ENCODE results near the gene NHLRC4. TPM values are rescaled to one million over a fixed set of nuclear protein-coding genes. Genes with fewer than 3 reads are reported as not detected.
"Not testable (repeated sequence)": the region's sequence is repeated elsewhere in the genome, so short reads cannot be mapped to it uniquely, and the experiment has no call there.

The NHLRC4 gene
- total RNA-seq, 1 donor from 2014 or later, result 0.31 TPM

- DNase-seq, result peak; percentile 53
These were observed 17.2 kb downstream of the NHLRC4 start for GRCh38 chr16:583815-584591.

GRCh38 chr16:585351-585750 is 18.5 kb downstream of the NHLRC4 start:
- DNase-seq, result no peak

DNA sequence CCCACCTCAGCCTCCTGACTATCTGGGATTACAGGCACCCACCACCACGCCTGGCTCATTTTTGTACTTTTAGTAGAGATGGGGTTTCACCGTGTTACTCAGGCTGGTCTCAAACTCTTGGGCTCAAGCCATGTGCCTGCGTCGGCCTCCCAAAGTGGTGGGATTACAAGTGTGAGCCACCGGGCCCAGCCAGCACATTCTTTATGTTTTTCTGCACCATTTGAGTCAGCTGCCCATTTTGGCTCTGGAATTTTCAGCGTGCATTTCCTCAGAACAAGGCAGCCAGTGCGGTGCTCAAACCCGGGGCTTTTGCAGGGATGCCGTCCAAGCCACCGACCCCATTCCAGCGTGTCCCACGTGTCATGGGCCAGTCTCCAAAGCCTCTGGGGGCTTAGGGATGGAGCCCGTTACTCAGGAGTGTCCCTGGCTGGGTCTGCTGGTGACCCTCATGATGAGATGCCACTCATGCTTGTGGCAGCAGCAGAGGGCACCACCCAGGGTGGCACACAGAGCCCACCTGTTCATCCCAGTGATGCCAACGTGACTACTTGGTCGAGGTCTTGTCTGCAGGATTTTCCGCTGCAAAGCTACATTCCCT is 19.3 kb downstream of the NHLRC4 start:
- no peak for DNase-seq

GRCh38 chr16:586645-587590 is 20.1 kb downstream of the NHLRC4 start:
- no peak for DNase-seq

DNA sequence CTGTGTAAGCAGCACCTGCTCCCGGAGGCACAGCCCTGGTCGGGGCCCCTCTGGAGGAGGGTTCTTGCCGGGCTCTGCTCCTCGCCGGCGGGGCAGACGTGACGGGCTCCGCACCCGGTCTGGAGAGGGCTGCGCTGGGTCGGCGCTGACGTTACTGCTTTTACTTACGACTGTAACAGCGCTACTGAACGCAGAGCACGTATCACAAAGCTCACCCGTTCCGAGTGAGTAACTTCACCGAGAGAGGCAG is 21.8 kb downstream of the NHLRC4 start:
- no peak for DNase-seq

DNA sequence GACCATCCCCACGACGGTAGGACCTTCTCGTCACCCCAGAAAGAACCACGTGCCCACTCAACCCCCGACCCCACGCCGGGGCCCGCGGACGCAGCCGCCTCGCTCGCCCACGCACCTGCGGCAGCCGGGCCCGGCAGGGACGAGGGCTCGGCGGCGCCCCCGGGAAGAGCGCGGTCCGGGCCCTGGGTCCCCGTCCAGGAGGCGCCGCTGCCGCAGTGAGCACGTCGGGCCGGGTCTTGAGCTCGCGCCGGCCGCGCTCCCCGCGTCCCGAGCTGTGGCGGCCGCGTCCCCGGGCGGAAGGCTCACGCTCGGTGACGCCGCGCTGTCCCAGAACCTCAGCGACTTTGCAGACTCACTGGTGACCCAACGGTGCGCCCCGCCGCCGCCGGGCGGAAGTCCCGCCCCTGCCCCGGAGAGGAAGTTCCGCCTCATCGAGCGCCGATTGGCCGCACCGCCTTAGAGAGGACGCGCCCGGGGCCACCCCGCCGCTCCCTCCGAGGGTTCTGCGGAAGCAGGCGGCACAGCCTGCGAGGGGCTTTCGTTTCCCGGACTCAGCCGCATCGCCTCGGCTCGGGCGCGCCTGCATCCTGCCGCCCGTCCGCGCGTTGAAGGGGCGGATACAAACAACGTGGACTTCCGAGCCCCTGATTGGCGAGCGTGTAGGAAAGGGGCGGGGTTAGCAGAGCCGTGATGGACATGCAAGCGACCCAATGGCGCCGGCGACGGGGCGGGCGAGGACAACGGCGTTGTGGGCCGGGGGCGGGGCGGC is 22.3 kb downstream of the NHLRC4 start:
- peak; percentile 99 for DNase-seq

DNA sequence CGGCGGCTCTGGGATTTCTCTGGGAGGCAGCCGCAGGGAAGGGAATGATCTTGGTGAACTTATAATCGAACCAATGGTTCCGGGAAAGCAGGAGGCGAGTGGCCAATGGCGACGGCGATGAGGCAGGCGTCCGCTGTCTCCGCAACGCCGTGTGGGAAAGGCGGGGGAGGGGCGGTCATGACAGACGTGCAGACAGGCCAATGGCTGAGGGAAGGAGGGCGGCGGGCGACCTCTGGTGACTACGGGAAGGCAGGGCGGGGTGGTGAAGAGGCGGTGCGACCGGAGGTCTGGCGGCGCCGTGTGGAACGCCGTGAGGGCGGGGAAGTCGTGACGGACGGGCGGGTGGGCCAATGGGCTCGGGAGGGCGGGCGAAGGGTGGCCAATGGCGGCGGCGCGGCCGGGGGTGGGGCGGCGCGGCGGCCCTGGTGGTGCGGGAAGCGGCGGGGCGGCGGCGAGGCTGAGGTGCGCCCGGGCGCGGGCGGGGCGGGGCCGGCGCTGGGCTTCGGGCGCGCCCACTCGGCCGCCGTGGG is 22.9 kb downstream of the NHLRC4 start, which contains the start of gene RAB40C:
Gene RAB40C, plus strand, starts transcription at position 409 of the 530 bp plus-strand sequence. CDS start 226 bp downstream, outside the sequence.
- DNase-seq, result peak; percentile 99

- DNase-seq, result no peak
These were observed 23.5 kb downstream of the NHLRC4 start for GRCh38 chr16:590188-590814.

- no peak for DNase-seq
These were observed 24.0 kb downstream of the NHLRC4 start for GRCh38 chr16:590815-591200.

DNA sequence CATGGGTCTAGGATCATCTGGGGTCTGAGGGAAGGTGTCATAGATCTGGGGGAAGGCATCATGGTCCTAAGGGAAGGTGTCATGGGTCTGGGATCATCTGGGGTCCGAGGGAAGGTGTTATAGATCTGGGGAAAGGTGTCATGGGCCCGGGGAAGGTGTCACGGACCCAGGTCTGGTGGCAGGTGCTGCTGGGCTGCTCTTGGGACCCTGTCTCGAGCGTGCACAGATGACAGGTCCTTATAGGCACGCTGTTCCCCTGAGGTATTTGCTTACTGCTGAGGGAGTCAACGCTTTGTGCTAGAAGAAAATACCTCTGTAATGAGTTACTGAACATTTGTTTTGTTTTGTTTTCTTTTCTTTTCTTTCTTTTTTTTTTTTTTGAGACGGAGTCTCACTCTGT is 24.4 kb downstream of the NHLRC4 start:
- no peak for DNase-seq

GRCh38 chr16:591892-592517 is 25.2 kb downstream of the NHLRC4 start:
- DNase-seq, result no peak

DNA sequence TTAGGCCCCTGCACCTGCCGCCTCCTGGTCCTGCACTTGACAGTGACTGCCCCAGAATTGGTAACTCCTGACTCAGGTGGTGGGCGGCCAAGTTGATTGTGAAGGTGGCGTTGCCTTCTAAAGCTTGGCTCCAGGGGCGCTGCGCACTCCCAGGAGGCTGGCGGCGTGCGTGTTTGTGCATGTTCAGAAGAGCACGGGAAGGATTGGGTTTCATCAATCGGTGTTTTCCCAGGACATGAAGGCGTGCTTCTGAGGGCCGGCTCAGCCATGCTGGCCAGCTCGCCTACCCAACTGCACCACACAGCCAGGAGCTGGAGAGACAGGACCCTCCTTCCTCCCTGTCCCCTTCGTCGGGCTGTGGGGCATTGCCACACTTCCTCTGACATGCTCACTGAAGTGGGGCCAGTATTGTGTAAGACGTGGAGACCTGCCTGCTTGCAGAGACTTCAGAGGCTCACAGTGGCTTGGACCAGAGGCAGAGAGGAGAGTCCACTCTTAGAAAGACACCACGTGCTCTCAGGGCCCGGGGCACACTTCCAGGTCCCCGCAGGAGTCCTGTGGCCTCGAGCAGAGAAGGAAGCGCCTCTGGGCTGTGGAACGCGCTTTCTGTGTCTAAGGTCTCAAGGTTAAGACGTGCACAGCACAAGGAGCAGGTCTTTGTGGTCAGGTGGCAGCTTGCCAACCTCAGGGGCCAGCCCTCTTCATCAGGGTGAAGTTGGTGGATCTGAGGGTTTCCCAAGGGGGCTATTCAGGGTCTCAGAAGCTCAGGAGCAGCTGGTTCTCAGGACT is 25.9 kb downstream of the NHLRC4 start:
- DNase-seq, result peak; percentile 58

DNA sequence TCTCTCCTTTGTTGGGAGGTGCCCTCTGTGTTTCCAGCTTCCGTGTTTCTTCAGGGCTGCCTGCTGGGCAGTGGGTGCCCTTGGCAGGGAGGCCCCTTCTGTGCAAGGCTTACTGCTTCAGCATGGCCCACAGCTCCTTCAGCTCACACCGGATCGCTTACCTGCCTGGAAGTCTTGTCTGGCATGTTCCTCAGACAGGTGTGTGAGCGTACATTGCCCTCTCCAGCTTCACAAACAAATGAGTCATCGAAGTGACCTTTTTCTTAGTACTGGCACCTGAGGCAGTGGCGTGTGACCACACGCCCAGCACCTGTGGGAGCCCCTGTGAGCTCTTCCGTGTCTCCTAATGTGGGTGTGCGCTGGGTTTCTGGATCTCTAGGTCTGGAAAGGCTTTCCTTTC is 26.6 kb downstream of the NHLRC4 start:
- no peak for DNase-seq

DNA sequence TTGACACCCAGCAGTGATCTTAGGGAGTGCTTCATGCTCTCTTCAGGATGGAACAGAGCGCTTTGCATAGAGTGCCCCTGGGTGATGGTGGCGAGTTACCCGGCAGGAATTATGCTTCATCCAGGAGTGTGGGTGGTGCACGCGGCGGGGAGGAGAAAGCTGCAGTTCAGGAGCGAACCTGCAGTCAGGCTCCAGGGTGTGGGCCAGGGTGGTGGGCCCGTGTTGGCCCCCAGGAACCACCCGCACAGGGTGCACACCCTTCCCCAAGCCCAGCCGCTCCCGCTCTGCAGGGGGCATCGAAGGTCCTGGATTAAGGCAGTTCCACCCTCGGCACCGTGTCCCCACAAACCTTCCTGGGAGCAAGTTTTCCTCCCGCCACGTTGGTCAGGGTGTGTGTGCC is 27.0 kb downstream of the NHLRC4 start:
- no peak for DNase-seq

GRCh38 chr16:595094-595528 is 28.3 kb downstream of the NHLRC4 start:
- no peak for DNase-seq

DNA sequence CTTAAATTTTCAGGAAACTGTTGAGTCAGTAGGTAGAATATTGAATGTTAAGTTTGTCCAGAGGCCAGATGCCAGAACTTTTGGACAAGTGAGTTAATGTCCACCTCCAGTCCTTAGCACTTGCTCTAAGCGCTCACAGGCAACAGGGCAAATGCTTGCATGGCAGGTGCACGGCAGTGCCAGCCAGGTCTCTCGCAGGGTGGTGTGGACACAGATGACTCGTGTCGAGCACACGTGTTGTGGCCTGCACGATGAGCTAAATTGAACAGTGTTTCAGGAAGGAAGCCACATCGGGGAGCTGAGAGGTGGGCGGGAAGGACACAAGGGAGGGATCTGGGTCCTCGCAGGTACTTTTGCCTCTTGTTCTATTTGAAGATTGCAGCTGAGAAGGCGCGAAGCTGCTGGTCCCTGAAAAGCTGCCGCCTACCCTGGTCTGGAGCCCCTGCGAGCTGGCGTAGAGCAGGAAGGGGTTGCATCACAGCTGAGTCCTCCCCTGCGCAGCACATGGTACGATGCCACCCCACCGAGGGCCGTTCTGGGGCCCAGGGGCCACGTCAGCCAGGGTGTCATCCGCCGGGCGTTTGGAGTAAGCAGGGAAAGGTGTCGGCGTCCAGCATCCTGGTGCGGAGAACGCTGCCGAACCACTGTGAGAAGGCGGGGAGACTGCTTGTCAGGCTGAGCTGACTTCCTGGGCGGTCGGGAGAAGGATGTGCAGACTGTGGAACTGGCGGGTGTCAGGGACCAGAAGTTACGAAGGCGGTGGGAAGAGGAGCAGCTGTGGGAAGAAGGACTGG is 29.3 kb downstream of the NHLRC4 start:
- peak; percentile 73 for DNase-seq

DNA sequence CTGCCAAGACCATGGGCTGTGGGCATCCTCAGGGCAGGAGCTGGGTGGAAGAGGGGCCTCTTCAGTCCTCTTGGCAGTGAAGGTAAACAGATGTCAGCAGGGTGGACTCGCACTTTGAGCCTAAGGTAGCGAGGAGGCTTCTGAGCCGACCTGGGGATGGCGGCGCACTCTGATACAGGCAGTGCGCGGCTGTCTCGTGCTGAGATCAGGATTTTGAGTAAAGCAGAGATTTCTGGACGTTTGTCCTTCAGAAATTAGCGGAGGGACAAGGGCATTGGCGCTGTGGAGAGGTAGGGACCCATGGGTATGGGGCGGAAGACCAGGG is 29.9 kb downstream of the NHLRC4 start:
- no peak for DNase-seq

DNA sequence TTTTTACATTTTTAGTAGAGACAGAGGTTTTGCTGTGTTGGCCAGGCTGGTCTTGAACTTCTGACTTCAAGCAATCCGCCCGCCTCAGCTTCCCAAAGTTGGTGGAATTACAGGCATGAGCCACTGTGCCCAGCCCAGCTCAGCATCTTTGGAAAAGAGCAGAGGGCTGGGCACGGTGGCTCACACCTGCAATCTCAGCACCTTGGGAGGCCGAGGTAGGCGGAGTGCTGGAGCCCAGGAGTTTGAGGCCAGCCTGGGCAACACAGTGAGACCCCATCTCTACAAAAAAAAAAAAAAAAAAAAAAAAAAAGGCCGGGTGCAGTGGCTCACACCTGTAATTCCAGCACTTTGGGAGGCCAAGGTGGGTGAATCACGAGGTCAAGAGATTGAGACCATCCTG is 30.9 kb downstream of the NHLRC4 start:
- DNase-seq, result not testable (repeated sequence)

Measured in occipital lobe (tissue), 2 donors.